Neutrophil (primary cell): ENCODE measurements around the gene PFKL.
A peak's percentile ranks its signal among the peaks of the same experiment; 100 is the strongest.

ENCODE experiments used
- H3K27ac ChIP-seq: fragments of 200-600 bp; sonication (generic); 2 replicates; pipeline ENCODE4 v1.5.1; 2016; ENCODE audit warnings: mild to moderate bottlenecking, moderate library complexity
- H3K27me3 ChIP-seq: fragments of 200-600 bp; sonication (generic); 2 replicates; pipeline ENCODE4 v1.6.0; 2016; ENCODE audit warnings: mild to moderate bottlenecking
- H3K36me3 ChIP-seq: fragments of 200-600 bp; sonication (generic); 2 replicates; pipeline ENCODE4 v1.5.1; 2017
- H3K4me1 ChIP-seq, 2 experiments: fragments of 200-600 bp in 1 of 2; sonication (generic) in 1 of 2; 1 replicate in 1 of 2; 2 replicates in 1 of 2; pipeline versions ENCODE4 v1.5.1 to v1.6.1; 2013 to 2016; ENCODE audit warnings: low read depth in 1 of 2, low read length in 1 of 2, mild to moderate bottlenecking in 1 of 2, moderate library complexity in 1 of 2; ENCODE audit not compliant: control insufficient read depth in 1 of 2, insufficient read depth in 1 of 2
- H3K4me3 ChIP-seq, 2 experiments: fragments of 200-600 bp in 1 of 2; sonication (generic) in 1 of 2; 1 replicate in 1 of 2; 2 replicates in 1 of 2; pipeline ENCODE4 v1.5.1; 2013 to 2016; ENCODE audit warnings: low read depth in 1 of 2, low read length in 1 of 2, mild to moderate bottlenecking in 1 of 2, moderate library complexity in 1 of 2
- H3K9me3 ChIP-seq: fragments of 200-600 bp; sonication (generic); 2 replicates; pipeline ENCODE4 v1.5.1; 2016
- CTCF ChIP-seq: fragments of 200-600 bp; sonication (generic); IDR thresholded peaks from 2 replicates; pipeline ENCODE4 v1.5.1; 2016; ENCODE audit warnings: antibody characterized with exemption

The PFKL gene

DNA sequence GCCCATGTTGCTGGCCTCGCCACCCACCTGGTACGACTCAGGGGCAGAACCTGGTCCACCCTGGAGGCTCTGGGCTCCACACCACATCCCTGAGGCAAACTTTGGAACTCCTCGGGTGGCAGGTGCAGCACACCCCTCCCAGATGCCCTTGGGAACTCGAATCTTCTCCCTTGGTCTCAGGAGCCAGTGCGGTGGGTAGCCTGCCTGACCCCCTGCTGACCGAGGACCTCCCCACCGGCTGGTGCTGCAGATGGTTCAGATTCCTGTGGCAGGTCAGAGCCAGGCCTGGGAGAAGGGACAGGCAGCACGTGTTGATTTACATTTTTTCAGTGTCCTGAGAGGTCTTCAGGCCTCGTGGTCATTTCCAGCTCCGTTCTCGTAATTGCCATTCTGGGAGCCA, 45.6 kb downstream of the PFKL start:
- H3K27me3 ChIP-seq, result peaks cover 29% of the 10 kb centered on the region
- H3K9me3 ChIP-seq, result no peaks in the 10 kb centered on the region
- H3K27ac ChIP-seq, result no peak overlapping the region
- H3K4me1 ChIP-seq, result peaks cover 9 to 12% of the 10 kb centered on the region in 2 experiments
- H3K4me3 ChIP-seq, result no peak overlapping the region
- H3K36me3 ChIP-seq, result no peaks in the 10 kb centered on the region
- TF ChIP-seq CTCF, result no peak

DNA sequence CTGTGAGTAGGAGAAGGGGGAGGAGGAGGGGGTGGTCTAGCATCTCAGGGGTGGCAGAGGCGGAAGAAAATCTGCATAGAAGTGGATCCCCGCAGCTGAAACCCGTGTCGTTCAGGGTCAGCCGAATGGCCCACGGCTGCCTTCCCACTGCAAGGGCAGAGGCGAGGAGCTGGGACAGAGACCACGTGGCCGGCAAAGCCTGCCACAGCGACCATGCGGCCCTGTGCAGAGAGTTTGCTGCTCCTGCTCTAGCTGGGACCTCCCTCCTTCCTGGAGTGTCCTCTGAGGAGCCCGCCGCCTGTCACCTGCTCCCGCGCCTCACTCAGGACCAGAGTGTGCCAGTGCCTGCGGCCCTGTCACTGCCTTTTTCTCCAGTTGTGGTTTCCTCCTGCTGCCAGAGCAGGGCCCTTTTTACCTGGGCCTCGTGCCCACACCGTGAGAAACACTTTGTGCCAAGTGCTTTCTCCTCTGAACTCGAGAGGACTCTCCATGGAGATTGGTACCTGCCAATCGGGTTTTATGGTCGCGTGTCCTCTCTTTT, 48.1 kb downstream of the PFKL start:
- peaks cover 29% of the 10 kb centered on the region for H3K27me3 ChIP-seq
- no peak overlapping the region for H3K27ac ChIP-seq
- H3K4me3 ChIP-seq, result no peak overlapping the region
- no peak for TF ChIP-seq CTCF
- H3K36me3 ChIP-seq, result no peaks in the 10 kb centered on the region
- H3K4me1 ChIP-seq, result peaks cover 33 to 37% of the 10 kb centered on the region in 2 experiments
- no peaks in the 10 kb centered on the region for H3K9me3 ChIP-seq

GRCh38 chr21:44348861-44349260, 49.0 kb downstream of the PFKL start:
- peaks cover 29% of the 10 kb centered on the region for H3K27me3 ChIP-seq
- TF ChIP-seq CTCF, result no peak
- no peaks in the 10 kb centered on the region for H3K36me3 ChIP-seq
- no peak overlapping the region for H3K27ac ChIP-seq
- H3K4me1 ChIP-seq, result peaks cover 42 to 46% of the 10 kb centered on the region in 2 experiments
- no peaks in the 10 kb centered on the region for H3K9me3 ChIP-seq
- H3K4me3 ChIP-seq, result no peak overlapping the region

DNA sequence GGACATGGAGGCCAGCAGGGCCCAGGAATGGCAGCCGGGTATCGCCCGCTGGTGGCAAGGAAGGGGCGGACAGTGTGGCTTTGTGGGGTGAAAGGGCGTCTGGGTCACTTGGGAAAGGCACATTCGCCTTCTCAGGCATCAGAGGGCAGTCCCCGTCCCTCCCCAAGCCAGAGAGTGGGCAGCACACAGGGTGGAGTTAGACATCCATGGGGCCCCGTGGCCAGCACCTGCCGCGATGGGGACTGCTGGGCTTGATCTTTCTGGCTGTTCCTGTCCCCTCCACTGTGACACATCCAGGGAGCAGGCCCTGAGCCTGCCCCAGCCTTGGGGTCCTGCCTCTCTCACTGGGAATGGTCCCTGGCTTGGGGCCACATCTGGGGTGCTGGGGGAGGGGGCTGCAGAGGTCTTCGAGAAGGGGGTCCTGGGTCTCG, 49.6 kb downstream of the PFKL start:
- peaks cover 47 to 52% of the 10 kb centered on the region in 2 experiments for H3K4me1 ChIP-seq
- no peaks in the 10 kb centered on the region for H3K9me3 ChIP-seq
- TF ChIP-seq CTCF, result no peak
- H3K27ac ChIP-seq, result no peak overlapping the region
- no peaks in the 10 kb centered on the region for H3K36me3 ChIP-seq
- H3K27me3 ChIP-seq, result peaks cover 29% of the 10 kb centered on the region
- peak overlapping the region; percentile 54 to 56 for H3K4me3 ChIP-seq

DNA sequence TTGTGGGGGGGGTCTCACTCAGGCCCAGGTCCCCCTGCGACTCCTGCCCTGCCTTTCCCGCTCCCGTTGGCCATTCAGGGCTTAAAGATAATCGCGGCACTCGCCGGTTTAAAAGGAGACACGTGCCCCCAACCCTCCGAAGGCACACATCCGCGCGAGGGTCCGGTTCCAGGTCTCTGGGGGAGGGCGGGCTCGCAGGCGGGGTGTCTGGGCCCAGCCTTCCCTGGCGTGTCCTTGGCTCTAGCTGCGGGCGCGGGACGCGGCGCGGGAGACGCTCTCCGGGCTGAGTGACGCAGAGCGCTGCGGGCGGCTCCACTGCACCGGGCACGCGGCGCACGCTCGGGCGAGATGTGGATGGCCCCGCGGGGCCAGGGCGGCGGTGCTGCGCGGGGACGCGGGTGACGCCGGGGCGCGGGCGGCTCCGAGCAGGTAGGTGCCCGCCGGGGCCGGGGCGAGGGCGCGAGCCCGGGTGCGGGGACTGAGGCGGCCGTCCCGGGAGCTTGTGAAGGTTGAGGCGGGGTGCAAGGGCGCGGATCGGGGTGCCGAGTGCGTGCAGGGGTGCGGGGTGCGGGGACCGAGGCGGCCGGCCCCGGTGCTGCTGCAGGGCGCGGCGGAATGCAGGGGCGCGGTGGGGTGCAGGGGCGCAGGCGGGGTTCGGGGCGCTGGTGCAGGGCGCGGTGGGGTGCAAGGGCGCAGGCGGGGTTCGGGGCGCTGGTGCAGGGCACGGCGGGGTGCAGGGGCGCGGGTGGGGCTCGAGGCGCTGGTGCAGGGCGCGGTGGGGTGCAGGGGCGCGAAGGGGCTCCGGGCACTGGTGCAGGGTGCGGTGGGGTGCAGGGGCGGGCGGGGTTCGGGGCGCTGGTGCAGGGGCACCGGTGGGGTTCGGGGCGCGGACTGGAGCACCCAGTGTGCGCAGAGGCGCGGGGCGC, 50.3 kb downstream of the PFKL start:
- H3K36me3 ChIP-seq, result no peaks in the 10 kb centered on the region
- peak overlapping the region; percentile 54 to 56 for H3K4me3 ChIP-seq
- H3K27me3 ChIP-seq, result peaks cover 29% of the 10 kb centered on the region
- no peak for TF ChIP-seq CTCF
- peak overlapping the region; percentile 93 for H3K27ac ChIP-seq
- no peaks in the 10 kb centered on the region for H3K9me3 ChIP-seq
- H3K4me1 ChIP-seq, result peaks cover 54 to 59% of the 10 kb centered on the region in 2 experiments
